Fibroblast of skin of back (primary cell): Measurements from ENCODE around the gene GRAP2.

Experiments
- DNase-seq: peaks from one replicate; pipeline ENCODE4 v3.0.0-alpha.2; 2013

GRAP2 gene

GRCh38 chr22:40019100-40019499 lies 118.2 kb downstream of the GRAP2 start:
- DNase-seq: no peak

GRCh38 chr22:40020956-40021355 lies 120.1 kb downstream of the GRAP2 start:
- no peak for DNase-seq

- DNase-seq: no peak
Measured at GRCh38 chr22:40021401-40022000, 120.6 kb downstream of the GRAP2 start.

GRCh38 chr22:40022536-40023240 lies 121.8 kb downstream of the GRAP2 start:
- DNase-seq: no peak
